ENCODE measurements around the gene RAET1G. TPM values are rescaled to one million over a fixed set of nuclear protein-coding genes. Genes with fewer than 3 reads are reported as not detected.

RAET1G gene
- total RNA-seq, 1 experiment from 2014 or later, result 1.2 TPM

DNA sequence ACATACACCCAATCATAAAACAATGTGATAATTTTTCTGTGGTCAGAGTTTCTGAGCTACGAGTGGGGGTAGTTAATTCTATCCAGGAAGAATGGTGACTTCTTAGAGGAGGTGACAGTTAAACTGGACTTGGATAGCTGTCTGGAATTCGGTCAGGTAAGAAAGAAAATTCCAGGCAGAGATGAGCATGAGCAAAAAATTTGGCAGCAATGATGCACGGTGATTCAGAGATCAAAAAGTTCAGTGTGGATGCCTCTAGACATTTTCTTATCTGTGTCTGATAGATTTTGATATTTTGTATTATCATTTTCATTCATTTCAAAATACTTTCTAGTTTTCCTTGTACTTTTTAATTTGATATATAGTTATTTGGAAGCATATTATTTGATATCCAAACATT lies 37.0 kb downstream of the RAET1G start:
- in situ Hi-C loops (cut with HindIII; ENCODE audit: low pct_unique_long_range_greater_than_20kb, low sequenced_read_pairs) (no loop called here), intact Hi-C loops (cut with micrococcal nuclease; ENCODE audit: unreplicated experiment) (no loop called here)
- Histone ChIP-seq H3K9me3 (ENCODE audit: control insufficient read depth, insufficient read depth, low read depth, low read length) (no peaks in the 10 kb centered on the region), H3K4me1 (ENCODE audit: control insufficient read depth, insufficient read depth, low read length) (no peaks in the 10 kb centered on the region), H3K27ac (ENCODE audit: low read length) (no peak overlapping the region), H3K27me3 (ENCODE audit: control insufficient read depth, insufficient read depth, low read length) (no peaks in the 10 kb centered on the region), H3K36me3 (ENCODE audit: control insufficient read depth, insufficient read depth, low read length) (no peaks in the 10 kb centered on the region), H3K4me3 (ENCODE audit: low read depth in 2 of 2, low read length in 2 of 2) (no peak overlapping the region)
- CTCF ChIA-PET, result no interaction called here
- POLR2A ChIA-PET, result no interaction called here
- TF ChIP-seq, protein P1, sequence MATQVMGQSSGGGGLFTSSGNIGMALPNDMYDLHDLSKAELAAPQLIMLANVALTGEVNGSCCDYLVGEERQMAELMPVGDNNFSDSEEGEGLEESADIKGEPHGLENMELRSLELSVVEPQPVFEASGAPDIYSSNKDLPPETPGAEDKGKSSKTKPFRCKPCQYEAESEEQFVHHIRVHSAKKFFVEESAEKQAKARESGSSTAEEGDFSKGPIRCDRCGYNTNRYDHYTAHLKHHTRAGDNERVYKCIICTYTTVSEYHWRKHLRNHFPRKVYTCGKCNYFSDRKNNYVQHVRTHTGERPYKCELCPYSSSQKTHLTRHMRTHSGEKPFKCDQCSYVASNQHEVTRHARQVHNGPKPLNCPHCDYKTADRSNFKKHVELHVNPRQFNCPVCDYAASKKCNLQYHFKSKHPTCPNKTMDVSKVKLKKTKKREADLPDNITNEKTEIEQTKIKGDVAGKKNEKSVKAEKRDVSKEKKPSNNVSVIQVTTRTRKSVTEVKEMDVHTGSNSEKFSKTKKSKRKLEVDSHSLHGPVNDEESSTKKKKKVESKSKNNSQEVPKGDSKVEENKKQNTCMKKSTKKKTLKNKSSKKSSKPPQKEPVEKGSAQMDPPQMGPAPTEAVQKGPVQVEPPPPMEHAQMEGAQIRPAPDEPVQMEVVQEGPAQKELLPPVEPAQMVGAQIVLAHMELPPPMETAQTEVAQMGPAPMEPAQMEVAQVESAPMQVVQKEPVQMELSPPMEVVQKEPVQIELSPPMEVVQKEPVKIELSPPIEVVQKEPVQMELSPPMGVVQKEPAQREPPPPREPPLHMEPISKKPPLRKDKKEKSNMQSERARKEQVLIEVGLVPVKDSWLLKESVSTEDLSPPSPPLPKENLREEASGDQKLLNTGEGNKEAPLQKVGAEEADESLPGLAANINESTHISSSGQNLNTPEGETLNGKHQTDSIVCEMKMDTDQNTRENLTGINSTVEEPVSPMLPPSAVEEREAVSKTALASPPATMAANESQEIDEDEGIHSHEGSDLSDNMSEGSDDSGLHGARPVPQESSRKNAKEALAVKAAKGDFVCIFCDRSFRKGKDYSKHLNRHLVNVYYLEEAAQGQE (IDR thresholded peaks at IDR 0.05; ENCODE audit: insufficient read depth in 1 of 2, low read depth in 2 of 2, low read length in 1 of 2), result no peak
- TF ChIP-seq SIN3A (IDR thresholded peaks at IDR 0.05; ENCODE audit: borderline replicate concordance, insufficient read depth, low read depth, low read length) (no peak), TCF7L2 (IDR thresholded peaks at IDR 0.05; ENCODE audit: low read depth, low read length) (no peak), POLR2AphosphoS5 (IDR thresholded peaks at IDR 0.05; ENCODE audit: low read depth, low read length) (no peak)
- TF ChIP-seq, protein P2, sequence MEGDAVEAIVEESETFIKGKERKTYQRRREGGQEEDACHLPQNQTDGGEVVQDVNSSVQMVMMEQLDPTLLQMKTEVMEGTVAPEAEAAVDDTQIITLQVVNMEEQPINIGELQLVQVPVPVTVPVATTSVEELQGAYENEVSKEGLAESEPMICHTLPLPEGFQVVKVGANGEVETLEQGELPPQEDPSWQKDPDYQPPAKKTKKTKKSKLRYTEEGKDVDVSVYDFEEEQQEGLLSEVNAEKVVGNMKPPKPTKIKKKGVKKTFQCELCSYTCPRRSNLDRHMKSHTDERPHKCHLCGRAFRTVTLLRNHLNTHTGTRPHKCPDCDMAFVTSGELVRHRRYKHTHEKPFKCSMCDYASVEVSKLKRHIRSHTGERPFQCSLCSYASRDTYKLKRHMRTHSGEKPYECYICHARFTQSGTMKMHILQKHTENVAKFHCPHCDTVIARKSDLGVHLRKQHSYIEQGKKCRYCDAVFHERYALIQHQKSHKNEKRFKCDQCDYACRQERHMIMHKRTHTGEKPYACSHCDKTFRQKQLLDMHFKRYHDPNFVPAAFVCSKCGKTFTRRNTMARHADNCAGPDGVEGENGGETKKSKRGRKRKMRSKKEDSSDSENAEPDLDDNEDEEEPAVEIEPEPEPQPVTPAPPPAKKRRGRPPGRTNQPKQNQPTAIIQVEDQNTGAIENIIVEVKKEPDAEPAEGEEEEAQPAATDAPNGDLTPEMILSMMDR (IDR thresholded peaks at IDR 0.05), result no peak
- DNase-seq (ENCODE audit: low read depth, low spot score), result no peak
- no TSS peak for BruUV-seq (replicated peaks)
- ATAC-seq, result no peak

GRCh38 chr6:149884617-149885016 lies 38.3 kb downstream of the RAET1G start:
- TF ChIP-seq TCF7L2 (IDR thresholded peaks at IDR 0.05; ENCODE audit: low read depth, low read length) (no peak), POLR2AphosphoS5 (IDR thresholded peaks at IDR 0.05; ENCODE audit: low read depth, low read length) (no peak), SIN3A (IDR thresholded peaks at IDR 0.05; ENCODE audit: borderline replicate concordance, insufficient read depth, low read depth, low read length) (no peak)
- TF ChIP-seq, protein P2 (IDR thresholded peaks at IDR 0.05), result no peak
- TF ChIP-seq, protein P1 (IDR thresholded peaks at IDR 0.05; ENCODE audit: insufficient read depth in 1 of 2, low read depth in 2 of 2, low read length in 1 of 2), result no peak
- H3K36me3 ChIP-seq (ENCODE audit: control insufficient read depth, insufficient read depth, low read length), result no peaks in the 10 kb centered on the region
- no peak overlapping the region for H3K4me3 ChIP-seq (ENCODE audit: low read depth in 2 of 2, low read length in 2 of 2)
- no peaks in the 10 kb centered on the region for H3K9me3 ChIP-seq (ENCODE audit: control insufficient read depth, insufficient read depth, low read depth, low read length)
- no TSS peak for BruUV-seq (replicated peaks)
- ChIA-PET POLR2A (no interaction called here), CTCF (no interaction called here)
- ATAC-seq (peak; percentile 37; the same call in 1 of the 2 replicates), DNase-seq (ENCODE audit: low read depth, low spot score) (no peak)
- no peak overlapping the region for H3K27ac ChIP-seq (ENCODE audit: low read length)
- H3K4me1 ChIP-seq (ENCODE audit: control insufficient read depth, insufficient read depth, low read length), result no peaks in the 10 kb centered on the region
- no peaks in the 10 kb centered on the region for H3K27me3 ChIP-seq (ENCODE audit: control insufficient read depth, insufficient read depth, low read length)
- in situ Hi-C loops (cut with HindIII; ENCODE audit: low pct_unique_long_range_greater_than_20kb, low sequenced_read_pairs), result no loop called here
- intact Hi-C loops (cut with micrococcal nuclease; ENCODE audit: unreplicated experiment), result no loop called here

Data from Panc1 (cell line).